HG03108 (cell line): ENCODE results near the gene AMY1B.
"Not testable (repeated sequence)": the region's sequence is repeated elsewhere in the genome, so short reads cannot be mapped to it uniquely, and the experiment has no call there.

Source experiments
- ATAC-seq: cut with Tn5 transposase; IDR thresholded peaks from one replicate; pipeline ENCODE4 v1.9.1; 2021; ENCODE audit warnings: moderate library complexity; ENCODE audit not compliant: unreplicated experiment

AMY1B gene

DNA sequence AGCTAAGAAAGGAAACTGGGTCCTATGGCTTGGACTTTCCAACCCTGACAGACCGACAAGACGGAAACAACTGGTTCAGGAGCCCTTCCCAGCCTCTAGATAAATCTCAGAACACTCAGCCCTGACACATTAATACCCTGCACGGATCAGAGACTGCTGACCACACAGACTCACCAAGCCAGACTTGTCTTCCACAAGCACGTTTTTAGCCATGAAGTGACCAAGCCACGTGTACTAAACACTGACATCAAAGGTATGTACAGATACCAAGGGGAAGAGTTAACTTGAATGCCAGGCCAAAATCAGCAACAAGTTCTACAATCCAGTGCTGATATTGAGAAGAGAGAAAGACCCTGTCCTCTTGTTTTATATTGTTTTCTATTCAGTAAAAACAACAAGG lies at the start of gene AMY1B:
TSS of gene AMY1B (minus strand) at position 101 of the 400 bp plus-strand sequence. CDS start 571 bp downstream, outside the sequence.
- not testable (repeated sequence) for ATAC-seq

DNA sequence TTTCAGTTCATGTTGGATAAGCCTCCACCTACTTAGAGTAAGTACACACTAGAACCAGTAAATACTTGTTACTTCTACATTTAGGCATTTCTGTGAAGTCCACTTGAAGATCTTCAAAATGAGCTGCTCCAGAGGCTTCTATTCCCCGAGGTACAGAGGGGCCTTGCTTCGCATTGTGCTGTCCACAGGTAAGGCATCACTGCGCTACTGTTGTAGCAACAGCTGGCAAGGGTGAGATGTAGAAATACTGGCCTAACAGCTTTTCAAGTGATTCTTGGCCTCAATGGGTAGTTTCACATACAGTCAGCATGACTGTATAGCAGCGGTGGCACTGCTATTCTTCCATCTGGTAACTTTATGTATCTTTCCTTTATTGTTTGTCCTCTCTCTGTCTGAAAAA lies 49.0 kb upstream of the AMY1B start:
- not testable (repeated sequence) for ATAC-seq

DNA sequence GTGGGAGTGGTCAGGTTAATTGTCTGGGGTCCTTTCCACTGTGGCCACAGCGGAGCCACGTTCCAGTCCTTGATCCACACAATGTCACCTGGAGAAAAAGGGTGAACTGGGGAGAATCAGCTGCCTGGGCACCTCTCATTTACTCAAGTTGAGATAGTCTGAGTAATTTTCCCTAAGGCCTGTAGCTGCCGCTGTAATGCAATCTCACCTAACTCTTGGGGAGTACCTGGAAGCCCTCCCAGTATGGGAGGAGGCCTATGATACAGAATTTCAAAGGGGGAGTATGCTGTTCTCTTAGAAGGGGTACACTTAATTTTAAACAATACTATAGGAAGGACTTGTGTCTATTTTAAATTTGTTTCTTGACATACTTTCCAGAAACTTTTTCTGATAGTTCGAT lies 48.4 kb upstream of the AMY1B start:
- ATAC-seq = not testable (repeated sequence)

DNA sequence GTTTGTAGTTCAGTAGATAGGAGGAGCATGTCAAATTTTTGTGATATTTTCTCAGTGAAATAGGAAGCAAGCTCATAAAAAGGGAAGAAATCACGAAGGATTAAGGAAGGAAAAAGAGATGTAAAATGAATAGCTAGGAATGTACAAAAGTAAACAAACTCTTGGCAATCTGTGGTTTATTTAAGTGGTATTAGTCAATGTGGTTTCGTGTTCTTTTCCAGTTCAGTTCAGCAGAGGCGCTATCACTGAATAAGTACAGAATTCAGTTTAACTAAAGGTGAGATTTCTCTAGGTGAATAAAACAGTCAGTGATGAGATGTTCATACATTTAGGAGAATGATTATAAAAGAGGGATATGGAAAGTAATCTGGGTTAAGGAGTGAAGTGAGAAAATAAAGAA lies 42.0 kb upstream of the AMY1B start:
- ATAC-seq = not testable (repeated sequence)

DNA sequence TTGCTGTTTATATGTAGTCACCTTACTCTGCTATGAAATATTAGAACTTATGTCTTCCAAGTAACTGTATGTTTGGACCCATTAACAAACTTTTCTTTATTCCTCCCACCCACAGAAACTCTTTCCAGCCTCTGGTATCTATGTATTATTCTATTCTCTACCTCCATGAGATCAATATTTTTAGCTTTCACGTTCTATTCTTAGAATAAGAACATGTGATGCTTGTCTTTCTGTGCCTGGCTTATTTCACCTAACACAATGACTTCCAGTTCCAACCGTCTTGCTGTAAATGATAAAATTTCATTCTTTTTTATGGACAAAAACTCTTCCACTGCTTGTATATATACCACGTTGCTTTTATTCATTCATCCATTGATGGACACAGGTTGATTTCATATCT lies 39.3 kb upstream of the AMY1B start:
- ATAC-seq = not testable (repeated sequence)

DNA sequence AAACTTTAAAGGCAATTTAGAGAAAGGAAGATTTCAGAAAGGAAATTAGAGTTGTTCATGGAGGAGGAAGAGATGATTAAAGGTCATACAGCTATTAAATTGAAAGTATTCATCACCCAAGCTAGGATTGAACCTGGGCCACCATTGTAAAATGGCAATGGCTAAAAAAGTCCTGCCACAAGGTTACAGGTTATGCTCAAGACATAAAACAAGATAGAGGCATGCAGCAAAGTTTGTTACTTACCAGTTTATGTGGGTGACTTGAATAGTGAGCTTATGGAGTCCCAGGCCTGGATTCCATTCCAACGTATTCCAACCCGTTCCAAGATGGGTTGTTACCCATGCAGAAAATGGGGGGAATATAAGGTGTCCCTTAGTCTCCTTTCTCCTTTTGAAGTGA lies 25.5 kb upstream of the AMY1B start:
- ATAC-seq = not testable (repeated sequence)

DNA sequence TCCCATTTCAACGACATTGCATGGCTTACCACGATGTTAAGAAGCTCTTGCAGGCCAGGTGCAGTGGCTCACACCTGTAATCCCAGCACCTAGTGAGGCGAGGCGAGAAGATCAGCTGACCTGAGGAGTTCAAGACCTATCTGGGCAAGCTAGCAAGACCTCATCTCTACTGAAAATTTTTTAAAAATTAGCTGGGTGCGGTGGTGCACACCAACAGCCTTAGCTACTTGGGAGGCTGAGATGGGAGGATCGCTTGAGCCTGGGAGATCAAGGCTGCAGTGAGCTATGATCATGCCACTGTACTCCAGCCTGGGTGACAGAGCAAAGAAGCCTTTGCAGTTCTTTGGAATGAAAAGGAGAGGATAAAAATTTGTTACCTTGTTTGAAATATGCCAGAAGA lies 21.4 kb upstream of the AMY1B start:
- not testable (repeated sequence) for ATAC-seq

DNA sequence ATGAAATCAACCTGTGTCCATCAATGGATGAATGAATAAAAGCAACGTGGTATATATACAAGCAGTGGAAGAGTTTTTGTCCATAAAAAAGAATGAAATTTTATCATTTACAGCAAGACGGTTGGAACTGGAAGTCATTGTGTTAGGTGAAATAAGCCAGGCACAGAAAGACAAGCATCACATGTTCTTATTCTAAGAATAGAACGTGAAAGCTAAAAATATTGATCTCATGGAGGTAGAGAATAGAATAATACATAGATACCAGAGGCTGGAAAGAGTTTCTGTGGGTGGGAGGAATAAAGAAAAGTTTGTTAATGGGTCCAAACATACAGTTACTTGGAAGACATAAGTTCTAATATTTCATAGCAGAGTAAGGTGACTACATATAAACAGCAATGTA lies 14.4 kb upstream of the AMY1B start:
- ATAC-seq = not testable (repeated sequence)

DNA sequence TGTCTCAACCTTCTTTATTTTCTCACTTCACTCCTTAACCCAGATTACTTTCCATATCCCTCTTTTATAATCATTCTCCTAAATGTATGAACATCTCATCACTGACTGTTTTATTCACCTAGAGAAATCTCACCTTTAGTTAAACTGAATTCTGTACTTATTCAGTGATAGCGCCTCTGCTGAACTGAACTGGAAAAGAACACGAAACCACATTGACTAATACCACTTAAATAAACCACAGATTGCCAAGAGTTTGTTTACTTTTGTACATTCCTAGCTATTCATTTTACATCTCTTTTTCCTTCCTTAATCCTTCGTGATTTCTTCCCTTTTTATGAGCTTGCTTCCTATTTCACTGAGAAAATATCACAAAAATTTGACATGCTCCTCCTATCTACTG lies 11.7 kb upstream of the AMY1B start:
- not testable (repeated sequence) for ATAC-seq

DNA sequence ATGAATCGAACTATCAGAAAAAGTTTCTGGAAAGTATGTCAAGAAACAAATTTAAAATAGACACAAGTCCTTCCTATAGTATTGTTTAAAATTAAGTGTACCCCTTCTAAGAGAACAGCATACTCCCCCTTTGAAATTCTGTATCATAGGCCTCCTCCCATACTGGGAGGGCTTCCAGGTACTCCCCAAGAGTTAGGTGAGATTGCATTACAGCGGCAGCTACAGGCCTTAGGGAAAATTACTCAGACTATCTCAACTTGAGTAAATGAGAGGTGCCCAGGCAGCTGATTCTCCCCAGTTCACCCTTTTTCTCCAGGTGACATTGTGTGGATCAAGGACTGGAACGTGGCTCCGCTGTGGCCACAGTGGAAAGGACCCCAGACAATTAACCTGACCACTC lies 5.2 kb upstream of the AMY1B start:
- ATAC-seq = not testable (repeated sequence)

DNA sequence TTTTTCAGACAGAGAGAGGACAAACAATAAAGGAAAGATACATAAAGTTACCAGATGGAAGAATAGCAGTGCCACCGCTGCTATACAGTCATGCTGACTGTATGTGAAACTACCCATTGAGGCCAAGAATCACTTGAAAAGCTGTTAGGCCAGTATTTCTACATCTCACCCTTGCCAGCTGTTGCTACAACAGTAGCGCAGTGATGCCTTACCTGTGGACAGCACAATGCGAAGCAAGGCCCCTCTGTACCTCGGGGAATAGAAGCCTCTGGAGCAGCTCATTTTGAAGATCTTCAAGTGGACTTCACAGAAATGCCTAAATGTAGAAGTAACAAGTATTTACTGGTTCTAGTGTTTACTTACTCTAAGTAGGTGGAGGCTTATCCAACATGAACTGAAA lies 4.7 kb upstream of the AMY1B start:
- not testable (repeated sequence) for ATAC-seq

DNA sequence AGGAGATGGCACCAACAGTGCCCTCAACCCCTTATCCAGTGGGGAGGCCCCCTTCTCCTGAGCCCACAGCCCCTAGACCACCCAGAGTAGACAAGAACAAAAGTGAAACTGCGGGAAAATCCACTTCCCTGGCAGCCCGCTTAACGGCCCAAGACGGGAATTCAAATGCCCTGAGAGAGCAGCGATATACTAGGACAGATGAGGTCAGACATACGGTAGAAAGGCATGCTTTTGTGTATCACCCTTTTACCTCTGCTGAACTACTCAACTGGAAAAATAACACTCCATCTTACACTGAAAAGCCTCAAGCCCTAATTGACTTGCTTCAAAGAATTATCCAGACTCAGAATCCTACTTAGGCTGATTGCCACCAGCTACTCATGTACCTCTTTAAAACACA lies 1.4 kb upstream of the AMY1B start:
- ATAC-seq = not testable (repeated sequence)

DNA sequence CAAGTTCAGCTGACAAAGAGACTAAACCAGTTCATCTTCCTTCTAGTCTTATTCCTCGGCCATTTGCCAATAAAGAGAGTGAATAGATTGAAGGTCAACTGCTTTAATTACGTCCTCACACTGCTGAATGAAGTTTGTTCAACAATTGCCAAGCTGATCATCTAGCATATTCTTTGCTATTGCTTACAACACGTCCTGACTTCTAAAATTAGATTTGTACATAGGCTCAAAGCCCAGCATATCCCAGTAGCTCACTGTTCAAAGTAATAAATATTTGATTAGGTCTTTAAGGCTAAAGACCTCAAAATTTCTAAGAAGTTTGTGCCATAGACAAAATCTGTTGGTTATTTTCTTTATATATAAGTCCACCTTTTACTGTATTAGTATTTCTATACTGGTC lies 19.7 kb downstream of the AMY1B start:
- ATAC-seq = not testable (repeated sequence)

DNA sequence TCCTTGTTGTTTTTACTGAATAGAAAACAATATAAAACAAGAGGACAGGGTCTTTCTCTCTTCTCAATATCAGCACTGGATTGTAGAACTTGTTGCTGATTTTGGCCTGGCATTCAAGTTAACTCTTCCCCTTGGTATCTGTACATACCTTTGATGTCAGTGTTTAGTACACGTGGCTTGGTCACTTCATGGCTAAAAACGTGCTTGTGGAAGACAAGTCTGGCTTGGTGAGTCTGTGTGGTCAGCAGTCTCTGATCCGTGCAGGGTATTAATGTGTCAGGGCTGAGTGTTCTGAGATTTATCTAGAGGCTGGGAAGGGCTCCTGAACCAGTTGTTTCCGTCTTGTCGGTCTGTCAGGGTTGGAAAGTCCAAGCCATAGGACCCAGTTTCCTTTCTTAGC lies 40.5 kb downstream of the AMY1B start, which contains the start of gene AMY1A:
TSS of gene AMY1A (plus strand) at position 301 of the 400 bp plus-strand sequence. CDS start 571 bp downstream, outside the sequence.
- not testable (repeated sequence) for ATAC-seq

DNA sequence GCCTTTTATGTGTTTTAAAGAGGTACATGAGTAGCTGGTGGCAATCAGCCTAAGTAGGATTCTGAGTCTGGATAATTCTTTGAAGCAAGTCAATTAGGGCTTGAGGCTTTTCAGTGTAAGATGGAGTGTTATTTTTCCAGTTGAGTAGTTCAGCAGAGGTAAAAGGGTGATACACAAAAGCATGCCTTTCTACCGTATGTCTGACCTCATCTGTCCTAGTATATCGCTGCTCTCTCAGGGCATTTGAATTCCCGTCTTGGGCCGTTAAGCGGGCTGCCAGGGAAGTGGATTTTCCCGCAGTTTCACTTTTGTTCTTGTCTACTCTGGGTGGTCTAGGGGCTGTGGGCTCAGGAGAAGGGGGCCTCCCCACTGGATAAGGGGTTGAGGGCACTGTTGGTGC lies 41.9 kb downstream of the AMY1B start:
- not testable (repeated sequence) for ATAC-seq

DNA sequence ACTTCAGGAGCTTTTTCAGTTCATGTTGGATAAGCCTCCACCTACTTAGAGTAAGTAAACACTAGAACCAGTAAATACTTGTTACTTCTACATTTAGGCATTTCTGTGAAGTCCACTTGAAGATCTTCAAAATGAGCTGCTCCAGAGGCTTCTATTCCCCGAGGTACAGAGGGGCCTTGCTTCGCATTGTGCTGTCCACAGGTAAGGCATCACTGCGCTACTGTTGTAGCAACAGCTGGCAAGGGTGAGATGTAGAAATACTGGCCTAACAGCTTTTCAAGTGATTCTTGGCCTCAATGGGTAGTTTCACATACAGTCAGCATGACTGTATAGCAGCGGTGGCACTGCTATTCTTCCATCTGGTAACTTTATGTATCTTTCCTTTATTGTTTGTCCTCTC lies 45.1 kb downstream of the AMY1B start:
- ATAC-seq = not testable (repeated sequence)

DNA sequence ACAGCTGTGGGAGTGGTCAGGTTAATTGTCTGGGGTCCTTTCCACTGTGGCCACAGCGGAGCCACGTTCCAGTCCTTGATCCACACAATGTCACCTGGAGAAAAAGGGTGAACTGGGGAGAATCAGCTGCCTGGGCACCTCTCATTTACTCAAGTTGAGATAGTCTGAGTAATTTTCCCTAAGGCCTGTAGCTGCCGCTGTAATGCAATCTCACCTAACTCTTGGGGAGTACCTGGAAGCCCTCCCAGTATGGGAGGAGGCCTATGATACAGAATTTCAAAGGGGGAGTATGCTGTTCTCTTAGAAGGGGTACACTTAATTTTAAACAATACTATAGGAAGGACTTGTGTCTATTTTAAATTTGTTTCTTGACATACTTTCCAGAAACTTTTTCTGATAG lies 45.7 kb downstream of the AMY1B start:
- ATAC-seq = not testable (repeated sequence)

DNA sequence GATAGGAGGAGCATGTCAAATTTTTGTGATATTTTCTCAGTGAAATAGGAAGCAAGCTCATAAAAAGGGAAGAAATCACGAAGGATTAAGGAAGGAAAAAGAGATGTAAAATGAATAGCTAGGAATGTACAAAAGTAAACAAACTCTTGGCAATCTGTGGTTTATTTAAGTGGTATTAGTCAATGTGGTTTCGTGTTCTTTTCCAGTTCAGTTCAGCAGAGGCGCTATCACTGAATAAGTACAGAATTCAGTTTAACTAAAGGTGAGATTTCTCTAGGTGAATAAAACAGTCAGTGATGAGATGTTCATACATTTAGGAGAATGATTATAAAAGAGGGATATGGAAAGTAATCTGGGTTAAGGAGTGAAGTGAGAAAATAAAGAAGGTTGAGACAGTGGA lies 52.1 kb downstream of the AMY1B start:
- ATAC-seq = not testable (repeated sequence)

DNA sequence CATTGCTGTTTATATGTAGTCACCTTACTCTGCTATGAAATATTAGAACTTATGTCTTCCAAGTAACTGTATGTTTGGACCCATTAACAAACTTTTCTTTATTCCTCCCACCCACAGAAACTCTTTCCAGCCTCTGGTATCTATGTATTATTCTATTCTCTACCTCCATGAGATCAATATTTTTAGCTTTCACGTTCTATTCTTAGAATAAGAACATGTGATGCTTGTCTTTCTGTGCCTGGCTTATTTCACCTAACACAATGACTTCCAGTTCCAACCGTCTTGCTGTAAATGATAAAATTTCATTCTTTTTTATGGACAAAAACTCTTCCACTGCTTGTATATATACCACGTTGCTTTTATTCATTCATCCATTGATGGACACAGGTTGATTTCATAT lies 54.8 kb downstream of the AMY1B start:
- ATAC-seq = not testable (repeated sequence)
